Inflammatory macrophage treated with lipopolysaccharide for 1 hour (primary cell): ENCODE measurements around the gene PAX6.

Experiments used
- DNase-seq, 2 donors: peaks; one replicate each; pipeline ENCODE4 v3.0.0-alpha.2; 2020 to 2022

The PAX6 gene

DNA sequence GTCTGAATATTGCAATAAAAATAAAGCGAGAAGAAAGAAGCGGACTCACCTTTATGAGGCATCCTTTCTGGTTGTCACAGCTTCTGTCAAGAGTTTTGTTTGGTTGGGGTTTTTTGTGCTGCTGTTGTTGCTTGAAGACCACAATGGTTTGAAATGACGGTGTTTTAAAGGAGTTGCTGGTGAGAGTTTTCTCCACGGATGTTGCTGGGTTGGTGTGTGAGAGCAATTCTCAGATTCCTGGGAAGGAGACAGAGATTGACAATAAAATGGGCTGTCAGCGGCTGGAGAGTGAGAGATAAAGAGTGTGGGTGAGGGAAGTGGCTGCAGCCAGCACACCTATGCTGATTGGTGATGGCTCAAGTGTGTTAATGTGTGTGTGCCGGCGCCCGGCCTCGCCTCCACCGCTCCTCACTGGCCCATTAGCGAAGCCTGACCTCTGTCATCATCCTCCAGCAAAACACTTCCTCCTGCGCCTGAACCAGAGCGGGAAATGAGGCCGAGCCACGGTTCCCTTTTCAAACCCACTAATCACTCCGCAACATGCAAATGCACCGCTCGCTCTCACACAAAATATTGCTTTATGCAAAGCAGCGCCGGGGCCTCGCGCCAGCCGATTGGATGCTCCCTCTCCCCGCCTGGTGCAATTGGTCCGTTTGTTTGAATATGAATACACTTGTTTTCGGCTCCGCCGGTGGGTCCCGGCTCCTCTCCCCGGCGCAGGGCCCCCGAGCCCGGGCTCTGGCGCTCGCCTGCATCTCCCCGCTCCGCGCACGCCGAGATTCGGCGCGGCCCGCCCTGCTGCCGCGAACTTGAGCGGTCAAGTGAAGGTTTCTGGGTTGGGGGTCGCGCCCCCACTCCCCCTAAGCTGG lies at the start of gene PAX6:
TSS of gene PAX6 (minus strand) at position 544 of the 869 bp plus-strand sequence. CDS start 4,911 bp downstream, outside the sequence.
- DNase-seq: peak; percentile 82 to 85

DNA sequence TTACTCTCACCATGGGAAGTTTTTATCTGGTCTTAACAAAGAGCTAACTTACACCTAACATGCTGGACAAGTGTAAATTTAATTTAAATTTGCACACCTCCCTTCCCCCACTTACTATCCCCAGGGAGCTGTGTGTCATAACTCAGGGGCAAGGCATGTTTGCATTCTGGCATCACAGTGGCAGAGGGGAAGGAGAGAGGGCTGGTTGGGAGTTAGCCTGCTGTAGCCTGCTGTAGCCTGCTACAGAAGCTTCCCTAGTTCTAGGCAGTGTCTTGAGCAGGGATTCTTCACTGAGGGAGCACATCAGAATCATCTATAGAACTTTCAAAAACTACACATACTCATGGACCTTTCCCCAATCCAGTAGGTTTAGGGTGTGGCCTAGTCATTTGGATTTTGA lies 49.3 kb upstream of the PAX6 start:
- no peak for DNase-seq

DNA sequence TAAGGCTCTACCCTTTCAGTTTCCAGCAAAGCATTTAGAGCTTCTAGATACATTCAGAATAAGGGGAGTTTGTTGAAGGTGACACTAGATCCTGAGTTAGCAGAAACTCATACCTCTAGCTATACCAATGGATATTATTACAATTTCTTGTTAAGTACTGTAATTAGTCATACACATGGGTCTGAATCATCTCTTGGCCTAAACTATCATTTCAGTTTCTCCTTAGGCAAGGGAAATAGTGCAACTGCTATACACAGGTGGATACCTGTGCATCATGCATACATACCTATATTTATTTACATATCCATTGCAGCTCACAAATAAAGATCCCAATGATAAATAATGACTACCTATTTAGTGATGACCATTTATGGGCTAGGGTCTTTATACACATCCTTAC lies 45.1 kb upstream of the PAX6 start:
- no peak for DNase-seq

DNA sequence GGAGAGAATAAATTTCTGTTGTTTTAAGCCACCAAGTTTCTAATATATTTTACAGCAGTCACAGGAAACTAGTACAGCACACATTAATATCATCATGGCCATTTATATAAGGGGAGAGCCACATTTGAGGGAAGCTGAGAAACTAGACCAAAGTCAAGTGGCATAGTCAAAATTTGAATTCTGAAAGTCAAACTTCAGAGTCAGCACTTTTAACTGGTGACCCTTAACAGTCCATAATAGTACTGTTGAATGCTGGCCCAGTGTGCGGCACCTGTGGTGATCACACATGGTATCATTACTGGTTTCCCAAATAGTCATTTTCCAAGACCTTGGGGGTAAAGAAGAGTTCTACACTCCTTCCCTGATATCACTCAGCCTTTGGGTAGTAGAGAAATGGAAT lies 44.3 kb upstream of the PAX6 start:
- DNase-seq: no peak

DNA sequence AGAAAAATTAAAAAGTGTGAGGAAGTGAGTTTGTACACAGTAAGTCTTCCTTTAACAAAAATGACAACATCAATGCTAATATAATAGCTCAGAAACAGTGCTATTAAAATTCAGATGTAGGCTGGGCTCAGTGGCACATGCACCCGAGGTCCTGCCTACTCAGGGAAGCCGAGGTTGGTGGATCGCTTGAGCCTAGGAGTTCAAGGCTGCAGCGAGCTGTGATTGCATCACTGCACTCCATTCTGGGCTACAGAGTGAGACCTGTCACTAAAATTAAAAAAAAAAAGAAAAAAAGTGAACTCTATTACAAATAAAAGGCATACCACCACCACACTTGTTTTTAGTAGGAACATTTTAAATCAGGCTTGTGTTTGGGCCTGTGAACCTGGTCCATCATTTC lies 39.2 kb upstream of the PAX6 start:
- DNase-seq: no peak

DNA sequence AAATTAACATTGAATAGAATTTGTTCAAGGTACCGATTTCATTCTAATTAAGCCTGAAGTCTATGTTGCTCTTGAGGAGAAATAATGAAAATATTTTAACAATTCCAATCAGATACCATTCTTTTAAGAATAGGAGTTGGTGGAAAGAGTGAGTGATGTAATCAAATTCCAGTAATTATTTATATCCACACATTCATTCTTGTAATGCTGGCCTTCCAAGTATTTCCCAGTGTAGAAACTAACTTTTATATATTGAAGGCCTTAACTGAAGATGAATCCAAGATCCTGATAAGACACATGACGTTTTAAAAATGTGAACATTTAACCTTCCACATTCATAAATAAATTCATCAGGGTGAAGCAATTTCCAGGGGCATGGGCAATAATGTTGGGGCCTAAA lies 36.6 kb upstream of the PAX6 start:
- DNase-seq: no peak

DNA sequence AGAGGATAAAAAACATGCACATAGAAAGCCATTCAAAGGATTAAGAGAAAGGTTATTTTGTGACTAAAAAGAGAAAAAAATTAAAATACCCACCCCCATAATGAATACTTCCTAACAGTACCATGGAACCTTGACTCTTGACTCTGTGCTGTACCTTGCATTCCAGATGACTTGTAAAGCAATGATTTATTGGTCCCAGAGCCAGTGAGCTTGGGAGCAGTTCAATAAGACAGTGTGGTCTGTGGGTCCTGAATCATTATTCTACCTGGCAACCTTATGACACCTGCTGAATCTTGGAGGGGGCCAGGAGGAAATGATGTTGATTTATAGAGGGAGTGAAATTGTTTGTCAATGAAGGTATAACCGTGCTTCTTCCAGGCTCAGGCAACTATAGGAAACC lies 34.2 kb upstream of the PAX6 start:
- DNase-seq: no peak

DNA sequence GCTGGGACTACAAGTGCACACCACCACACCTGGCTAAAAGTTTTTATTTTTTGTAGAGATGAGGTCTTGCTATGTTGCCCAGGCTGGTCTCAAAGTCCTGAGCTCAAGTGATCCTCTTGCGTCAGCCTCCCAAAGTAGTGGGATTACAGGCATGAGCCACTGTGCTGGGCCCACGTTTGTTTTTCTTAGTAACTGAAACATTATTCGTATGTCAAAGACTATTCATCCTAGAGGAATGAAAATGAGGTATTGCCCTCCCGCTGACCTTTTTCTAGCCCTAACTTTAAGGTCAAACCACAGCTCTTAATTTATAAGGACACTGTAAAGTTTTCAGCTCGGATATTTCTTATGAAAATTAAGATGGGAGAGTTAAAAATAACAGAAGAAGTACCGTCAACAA lies 33.2 kb upstream of the PAX6 start:
- no peak for DNase-seq

DNA sequence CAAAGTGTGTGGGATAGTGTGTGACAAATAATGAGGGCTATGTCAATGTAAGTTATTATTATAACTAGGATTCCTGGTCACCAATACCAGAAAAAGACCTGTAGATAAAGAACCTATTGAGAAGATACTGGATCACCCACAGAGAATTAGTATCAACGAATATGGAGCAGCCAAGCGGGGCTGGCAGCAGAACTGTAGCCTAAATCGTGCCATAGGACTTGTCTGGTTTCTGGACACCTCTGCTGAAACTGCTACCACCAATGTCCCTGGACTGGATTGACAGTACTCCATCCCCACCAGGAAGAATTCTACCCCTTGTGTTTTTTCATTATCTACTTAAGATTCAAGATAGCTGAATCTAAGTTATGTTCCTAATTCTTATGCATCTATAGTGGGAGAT lies 30.3 kb upstream of the PAX6 start:
- DNase-seq: no peak

DNA sequence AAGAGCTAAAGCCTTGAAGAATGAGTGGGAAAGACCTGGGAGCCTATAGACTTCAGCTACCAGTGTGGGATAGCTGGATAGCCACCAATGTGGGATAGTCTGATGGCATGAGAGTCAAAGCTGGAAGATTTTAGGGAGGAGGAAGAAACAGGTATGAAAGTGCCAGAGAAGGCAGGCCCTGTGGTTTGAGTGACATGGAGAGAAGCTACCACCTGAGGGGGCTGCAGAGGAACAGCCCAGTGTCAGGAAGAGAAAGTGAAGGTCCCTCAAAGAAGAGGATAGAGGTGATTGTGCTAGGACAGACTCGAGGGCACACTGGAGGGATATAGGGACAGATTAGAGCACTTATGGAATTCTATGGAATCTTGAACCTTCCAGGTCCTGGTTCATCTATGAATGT lies 23.1 kb upstream of the PAX6 start:
- DNase-seq: no peak

DNA sequence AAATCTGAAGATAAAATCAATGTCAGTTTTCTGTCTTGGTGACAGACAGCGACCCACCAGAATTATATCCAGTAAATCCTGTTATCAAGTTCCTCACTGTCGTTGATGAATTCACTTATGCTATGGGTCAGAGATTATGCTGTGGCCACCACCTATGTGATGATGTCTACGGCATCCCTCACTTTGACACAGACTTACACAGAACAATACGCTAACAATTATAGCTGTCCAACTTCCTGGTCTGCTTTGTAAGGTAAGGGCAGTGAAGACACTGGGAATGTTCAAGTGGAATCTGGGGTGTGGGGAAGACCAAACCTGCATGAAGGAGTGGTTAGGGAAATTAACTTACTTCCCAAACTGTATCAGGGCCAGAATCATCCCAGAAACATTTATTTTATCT lies 19.3 kb upstream of the PAX6 start:
- DNase-seq: no peak

DNA sequence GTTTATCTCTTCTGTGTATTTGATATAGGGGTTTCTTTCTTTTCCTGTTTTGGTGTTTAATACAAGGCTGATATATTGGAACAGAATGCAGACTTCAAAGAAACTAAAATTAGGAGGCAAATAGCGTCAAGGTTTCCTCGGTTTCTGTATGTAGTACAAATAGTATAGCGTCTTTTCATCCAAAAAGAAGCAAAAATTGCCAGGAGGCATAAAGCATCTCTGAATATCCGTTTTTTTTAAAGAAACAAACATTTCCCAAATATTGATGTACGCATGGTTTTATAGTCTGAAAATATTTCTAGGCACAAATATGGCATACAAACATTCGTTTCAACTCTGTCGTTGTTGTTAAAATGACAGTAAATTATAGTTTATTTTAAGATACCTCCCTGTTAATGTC lies 17.1 kb upstream of the PAX6 start:
- no peak for DNase-seq

DNA sequence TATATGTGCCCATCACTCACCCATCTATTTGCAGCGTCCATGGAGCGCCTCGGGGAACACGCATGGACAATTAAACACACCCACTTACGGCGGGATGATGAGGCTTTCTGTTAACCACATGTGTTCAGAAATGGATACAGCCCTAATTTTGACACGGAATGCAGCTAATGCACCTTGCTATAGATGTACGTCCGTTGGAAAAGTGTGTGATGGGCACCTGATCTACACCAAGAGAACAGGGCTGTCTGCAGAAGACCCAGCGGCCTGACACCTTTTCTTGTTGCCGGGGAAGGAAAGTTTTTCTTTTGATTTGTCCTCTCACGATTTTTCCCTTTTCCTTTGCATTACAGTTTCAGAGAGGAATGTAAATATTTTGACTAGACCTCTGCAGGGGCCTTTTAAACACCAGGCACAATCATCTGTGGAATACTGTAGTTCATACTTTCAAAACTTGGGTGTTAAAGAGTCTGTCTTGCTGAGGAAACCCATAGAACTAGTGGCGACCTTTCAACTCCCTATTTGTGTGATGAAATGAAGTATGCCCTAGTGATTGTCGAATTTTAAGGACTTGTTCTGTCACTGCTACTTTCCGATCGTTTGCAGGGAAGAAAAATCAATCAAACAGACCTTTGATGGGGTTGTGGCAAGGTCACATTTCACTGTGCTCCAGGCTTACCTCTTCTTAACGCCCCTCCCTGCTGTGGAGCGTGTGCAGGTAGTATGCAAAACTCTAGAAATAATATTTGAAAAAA lies 16.5 kb upstream of the PAX6 start:
- DNase-seq: no peak

DNA sequence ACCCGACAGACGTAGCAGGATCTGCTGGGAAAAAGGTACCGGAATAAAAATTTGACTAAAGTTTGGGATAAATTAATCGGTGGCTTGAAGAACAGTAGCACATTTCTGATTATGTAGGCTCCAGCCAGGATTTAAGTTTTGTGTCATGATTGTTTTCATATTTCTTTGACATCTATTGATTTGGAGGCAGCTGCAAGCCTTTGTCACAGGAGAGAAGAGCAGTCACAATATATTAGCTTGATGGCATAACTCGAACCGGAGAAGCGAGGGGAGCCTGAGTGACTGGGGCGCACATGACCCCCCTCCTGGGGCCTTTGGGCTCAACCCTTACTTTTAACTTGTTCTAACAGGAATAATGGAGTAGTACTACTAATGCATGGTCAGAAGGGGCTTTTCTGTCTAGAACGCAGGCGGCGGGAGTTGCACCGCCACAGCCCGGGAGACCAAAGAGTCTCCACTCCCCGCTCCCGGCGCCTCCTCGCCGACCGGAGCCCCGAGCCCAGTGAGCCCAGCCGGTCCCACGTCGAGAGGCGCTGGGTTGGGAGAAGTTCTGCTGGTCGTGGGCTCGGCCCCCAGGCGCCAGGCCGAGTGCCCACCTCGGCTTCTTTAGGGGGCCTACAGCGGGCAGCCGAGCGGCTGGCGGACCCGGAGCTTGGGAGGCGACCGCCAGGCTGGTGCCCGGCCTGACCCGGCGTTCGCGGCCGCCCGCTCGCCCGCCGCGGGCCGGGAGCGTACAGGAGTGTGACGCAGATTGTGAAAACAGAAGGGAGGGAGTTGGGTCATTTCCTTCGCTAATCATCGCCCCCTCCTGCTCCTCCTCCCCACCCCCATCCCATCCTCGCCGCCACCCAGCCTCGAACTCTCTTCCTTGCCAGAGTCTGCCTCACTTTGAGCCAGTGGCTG lies 15.7 kb upstream of the PAX6 start:
- DNase-seq: no peak

DNA sequence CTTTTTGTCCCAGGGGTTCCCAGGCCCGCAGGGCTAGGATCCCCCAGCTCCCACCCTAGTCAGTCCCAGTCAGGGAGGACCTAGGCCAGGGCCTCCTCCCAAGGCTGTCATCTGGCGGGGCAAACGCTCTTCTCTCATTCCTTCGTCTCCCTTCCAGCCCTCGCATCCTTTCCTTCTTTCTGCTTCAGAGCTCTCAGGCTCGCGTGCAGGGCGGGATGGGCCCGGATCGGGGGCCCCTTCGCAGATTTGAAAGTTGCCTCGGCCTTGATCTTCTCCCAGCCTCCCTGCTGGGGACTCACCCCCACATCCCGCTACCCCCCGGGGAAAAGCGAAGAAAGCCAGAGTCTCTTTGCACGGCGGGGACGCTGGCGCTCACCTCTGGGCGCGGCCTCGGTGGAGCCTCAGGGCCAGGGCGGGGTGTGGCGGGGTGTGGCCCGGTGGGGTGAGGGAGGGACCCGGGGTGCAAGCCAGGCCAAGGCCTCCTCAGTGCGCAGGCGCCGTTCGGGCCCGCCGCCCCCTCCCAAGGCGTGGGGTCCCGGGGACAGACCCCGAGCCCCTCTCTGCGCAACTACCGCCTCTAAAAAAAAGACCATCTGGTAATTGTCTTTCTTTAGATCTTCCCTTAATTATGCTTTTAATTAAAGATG lies 14.8 kb upstream of the PAX6 start:
- no peak for DNase-seq

DNA sequence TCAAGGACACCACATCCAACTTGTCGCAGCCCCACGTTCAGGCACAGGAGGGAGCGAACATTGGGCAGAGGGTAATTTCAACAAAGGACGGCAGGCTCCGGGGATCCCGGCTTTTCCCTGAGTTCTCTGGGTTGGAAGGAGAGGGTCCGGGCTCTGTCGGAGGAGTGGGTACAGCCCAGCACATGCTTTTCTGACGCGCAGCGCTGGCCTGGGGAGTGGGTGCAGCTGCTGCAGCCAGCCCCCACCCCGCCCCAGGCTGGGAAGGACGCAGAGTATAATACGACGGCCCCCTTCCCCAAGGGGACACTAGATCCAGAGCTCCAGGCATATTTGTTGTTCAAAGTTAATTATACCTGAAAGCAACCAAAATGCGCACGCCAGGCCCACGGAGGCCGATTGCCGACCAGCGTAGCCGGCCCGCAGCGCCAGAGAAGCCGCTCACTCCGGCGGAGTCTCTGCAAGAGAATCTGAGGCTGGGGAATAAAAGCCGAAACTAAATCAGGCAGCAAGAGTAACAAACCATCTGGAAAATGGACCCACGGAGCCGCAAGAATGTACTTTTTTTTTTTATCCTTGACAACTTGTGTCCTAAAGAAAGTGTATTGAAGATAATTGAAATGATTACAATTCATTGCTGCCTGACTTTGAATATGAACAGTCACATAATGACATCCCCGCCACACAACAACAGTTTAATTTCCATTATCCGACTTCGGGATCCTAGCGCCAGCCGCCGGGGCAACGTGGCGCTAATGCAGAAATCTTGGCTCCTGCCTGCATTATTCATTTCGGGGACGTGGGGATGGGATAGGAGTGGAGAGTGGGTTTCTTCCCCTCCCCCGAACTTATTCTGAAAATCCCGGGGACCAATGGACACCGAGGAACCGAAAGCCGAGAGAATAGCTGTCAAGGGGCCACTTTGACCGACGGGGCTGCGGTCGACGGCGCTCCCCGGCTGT lies 14.0 kb upstream of the PAX6 start:
- no peak for DNase-seq

DNA sequence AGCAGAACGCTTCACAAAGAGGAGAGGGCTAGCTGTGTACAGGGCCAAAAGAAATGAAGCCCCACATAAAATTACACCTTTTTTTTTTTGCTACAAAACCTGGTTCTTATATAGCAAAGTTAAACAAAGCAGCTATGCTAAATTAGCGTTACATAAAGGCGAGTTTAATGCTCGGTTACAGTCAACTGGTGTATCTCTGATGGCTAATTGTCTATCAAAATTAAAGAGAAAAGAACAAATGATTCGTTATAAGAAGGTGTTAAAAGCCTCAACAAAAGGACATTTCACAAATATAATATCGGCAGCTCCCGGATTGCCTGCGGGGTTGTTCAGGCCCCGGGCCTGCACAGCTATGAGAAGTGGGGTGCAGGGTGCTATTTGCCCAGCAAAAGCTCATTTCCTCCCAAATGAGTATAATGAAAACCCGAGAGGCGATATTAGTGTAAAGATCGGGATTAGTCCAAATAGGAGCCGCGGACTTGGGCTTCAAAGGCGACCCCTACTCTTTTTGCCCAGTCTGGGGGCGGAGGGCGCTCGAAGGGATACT lies 13.3 kb upstream of the PAX6 start:
- no peak for DNase-seq

DNA sequence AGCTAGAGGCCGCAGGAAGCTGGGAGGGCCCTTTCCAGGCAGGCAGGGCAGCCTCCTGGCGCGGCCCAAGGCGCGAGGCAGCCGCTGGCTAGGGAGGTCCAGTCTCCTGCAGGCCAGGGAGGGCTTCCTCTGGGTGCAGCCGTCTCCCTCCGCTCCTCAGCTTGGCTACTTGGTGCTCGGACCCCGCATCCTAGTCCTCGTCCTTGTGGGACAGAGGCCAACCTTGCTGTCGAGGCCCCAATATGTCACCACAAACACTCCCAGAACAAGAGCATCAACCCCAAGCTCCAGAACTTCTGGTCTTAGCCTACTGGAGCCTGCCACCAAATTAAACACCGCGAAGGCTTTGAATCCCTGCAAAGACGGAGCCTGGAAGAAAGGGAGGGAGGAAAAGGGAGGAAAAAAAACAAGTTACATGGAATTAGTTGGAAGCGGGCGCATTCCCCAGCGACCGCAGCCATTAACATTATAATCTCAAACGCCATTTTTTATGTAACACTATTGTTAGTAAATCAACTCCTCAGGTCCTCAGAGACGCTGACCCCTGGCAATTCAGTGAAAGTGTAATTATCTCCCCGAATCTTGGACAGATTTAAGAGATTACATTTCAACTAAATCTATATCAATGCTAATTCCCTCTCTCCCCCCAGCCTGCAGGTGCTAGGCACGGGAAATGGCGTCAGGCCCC lies 12.7 kb upstream of the PAX6 start:
- no peak for DNase-seq

DNA sequence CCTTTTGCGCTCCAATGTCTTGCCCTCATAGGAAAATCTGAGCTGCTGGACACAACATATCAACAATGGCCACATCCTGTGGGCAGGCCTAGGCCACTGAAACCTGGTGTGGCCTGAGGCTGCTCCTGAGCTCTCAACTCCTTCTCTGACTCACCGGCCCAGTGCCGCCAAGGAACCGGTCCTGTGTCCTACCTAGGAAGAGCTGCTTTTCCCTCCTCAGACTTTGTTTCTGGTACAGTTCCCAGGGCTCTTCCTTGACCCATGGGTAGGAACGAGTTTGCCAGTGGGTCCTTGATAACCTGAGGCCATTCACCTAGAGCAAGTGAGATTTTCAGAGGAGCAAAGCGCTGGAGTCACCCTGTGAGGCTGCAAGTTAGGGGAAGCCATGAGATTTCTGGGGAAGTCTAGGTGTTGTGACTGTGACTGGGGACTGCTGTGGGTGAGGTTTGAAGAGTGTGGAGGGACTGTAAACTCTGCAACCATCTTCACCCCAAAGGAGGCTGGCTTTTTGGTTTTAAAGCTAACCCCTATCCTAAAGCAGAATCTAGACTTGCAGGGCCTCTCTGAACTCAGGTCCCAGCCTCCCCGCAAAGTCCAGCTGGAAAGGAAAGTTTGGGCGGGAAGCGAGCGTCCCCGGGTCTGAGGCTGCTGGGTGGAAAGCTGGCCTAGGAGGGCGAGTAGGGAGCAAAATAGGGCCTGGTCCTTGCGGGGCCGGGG lies 12.0 kb upstream of the PAX6 start:
- no peak for DNase-seq
